ENCODE results near the gene UST.

DNA sequence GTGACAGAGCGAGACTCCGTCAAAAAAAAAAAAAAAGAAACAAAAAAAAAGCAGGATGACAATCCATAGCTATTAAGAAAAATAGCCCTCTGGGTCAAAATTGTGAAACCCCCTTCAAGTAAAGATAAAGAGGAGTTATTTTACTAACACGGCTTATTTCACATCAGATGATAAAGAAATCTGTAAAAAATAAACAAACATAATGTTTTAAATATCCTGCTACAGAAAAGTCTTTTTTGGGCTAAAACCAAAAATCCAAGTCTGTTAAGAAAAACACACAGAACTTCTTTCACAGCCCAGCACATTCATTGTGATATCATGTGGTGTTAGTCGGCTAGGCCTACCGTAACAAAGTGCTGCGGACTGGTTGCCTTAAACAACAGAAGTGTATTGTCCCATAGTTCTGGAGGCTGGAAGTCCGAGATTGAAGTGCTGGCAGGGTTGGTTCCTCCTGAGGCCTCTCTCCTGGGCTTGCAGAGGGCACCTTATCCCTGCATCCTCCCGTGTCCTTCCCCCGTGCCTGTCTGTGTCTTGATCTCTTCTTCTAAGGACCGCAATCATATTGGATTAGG is 331.5 kb downstream of the UST start:
- TF ChIP-seq, protein P1, sequence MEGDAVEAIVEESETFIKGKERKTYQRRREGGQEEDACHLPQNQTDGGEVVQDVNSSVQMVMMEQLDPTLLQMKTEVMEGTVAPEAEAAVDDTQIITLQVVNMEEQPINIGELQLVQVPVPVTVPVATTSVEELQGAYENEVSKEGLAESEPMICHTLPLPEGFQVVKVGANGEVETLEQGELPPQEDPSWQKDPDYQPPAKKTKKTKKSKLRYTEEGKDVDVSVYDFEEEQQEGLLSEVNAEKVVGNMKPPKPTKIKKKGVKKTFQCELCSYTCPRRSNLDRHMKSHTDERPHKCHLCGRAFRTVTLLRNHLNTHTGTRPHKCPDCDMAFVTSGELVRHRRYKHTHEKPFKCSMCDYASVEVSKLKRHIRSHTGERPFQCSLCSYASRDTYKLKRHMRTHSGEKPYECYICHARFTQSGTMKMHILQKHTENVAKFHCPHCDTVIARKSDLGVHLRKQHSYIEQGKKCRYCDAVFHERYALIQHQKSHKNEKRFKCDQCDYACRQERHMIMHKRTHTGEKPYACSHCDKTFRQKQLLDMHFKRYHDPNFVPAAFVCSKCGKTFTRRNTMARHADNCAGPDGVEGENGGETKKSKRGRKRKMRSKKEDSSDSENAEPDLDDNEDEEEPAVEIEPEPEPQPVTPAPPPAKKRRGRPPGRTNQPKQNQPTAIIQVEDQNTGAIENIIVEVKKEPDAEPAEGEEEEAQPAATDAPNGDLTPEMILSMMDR (IDR thresholded peaks at IDR 0.05), result no peak
- TF ChIP-seq ZFX (IDR thresholded peaks at IDR 0.05; ENCODE audit: borderline replicate concordance), result no peak
